SU-DHL-6 (cell line): ENCODE data around the gene CARD14.

Experiments used
- H2AFZ ChIP-seq: fragments of 200-600 bp; sonication (generic); 2 replicates; pipeline ENCODE4 v1.6.1; 2014; ENCODE audit warnings: low read depth, mild to moderate bottlenecking, moderate library complexity, mixed read lengths, antibody characterized with exemption, low read length; ENCODE audit not compliant: severe bottlenecking
- H3F3A ChIP-seq: fragments of 200-600 bp; shearing (Covaris generic); 2 replicates; pipeline ENCODE4 v1.6.0; 2016; ENCODE audit warnings: antibody characterized with exemption, mild to moderate bottlenecking; ENCODE audit not compliant: insufficient read depth
- H3K27ac ChIP-seq: fragments of 200-600 bp; sonication (generic); 2 replicates; pipeline ENCODE4 v1.5.1; 2016; ENCODE audit warnings: low read depth, mild to moderate bottlenecking, low read length, moderate library complexity, mixed read lengths
- H3K27me3 ChIP-seq: fragments of 200-600 bp; sonication (generic), shearing (Covaris generic); 2 replicates; pipeline ENCODE4 v1.6.0; 2014; ENCODE audit warnings: mild to moderate bottlenecking, low read length
- H3K36me3 ChIP-seq: fragments of 200-600 bp; sonication (generic); 2 replicates; pipeline ENCODE4 v1.6.1; 2014; ENCODE audit warnings: mild to moderate bottlenecking, low read length, mixed read lengths
- H3K4me2 ChIP-seq: fragments of 300-600, 200-600 bp; shearing (Covaris generic), sonication (generic); 2 replicates; pipeline ENCODE4 v1.6.0; 2014; ENCODE audit warnings: low read length, low read depth, mild to moderate bottlenecking; ENCODE audit not compliant: poor library complexity, severe bottlenecking
- H3K4me3 ChIP-seq: fragments of 200-600 bp; sonication (generic); 2 replicates; pipeline ENCODE4 v1.5.1; 2014; ENCODE audit warnings: antibody characterized with exemption, low read length, mild to moderate bottlenecking, mixed read lengths; ENCODE audit not compliant: insufficient read depth, poor library complexity, severe bottlenecking
- H3K79me2 ChIP-seq: fragments of 200-600 bp; sonication (generic); 2 replicates; pipeline ENCODE4 v1.6.1; 2014; ENCODE audit warnings: mild to moderate bottlenecking, low read length, moderate library complexity; ENCODE audit not compliant: insufficient read depth
- H3K9ac ChIP-seq: fragments of 200-600 bp; sonication (generic); 2 replicates; pipeline ENCODE4 v1.7.0; 2014; ENCODE audit warnings: mild to moderate bottlenecking, low read length
- H3K9me2 ChIP-seq: fragments of 200-600 bp; sonication (generic); replicated peaks from 2 replicates; pipeline ENCODE4 v1.6.1; 2014; ENCODE audit warnings: low read length; ENCODE audit not compliant: insufficient read depth
- H3K9me3 ChIP-seq: fragments of 200-600 bp; sonication (generic); 2 replicates; pipeline ENCODE4 v1.6.1; 2014; ENCODE audit warnings: low read length, mixed read lengths; ENCODE audit not compliant: insufficient read depth
- H4K20me1 ChIP-seq: fragments of 200-600 bp; sonication (generic); 2 replicates; pipeline ENCODE4 v1.6.1; 2014; ENCODE audit warnings: low read depth, mild to moderate bottlenecking, antibody characterized with exemption, low read length, moderate library complexity, mixed read lengths
- CTCF ChIP-seq: fragments of 200-600 bp; sonication (generic); IDR thresholded peaks from one replicate; pipeline ENCODE4 v1.5.1; 2017; ENCODE audit warnings: antibody characterized with exemption, mild to moderate bottlenecking, low read length, moderate library complexity; ENCODE audit not compliant: insufficient read depth, poor library complexity, severe bottlenecking
- EZH2phosphoT487 ChIP-seq: fragments of 200-600 bp; sonication (generic), shearing (Covaris generic); conservative IDR thresholded peaks from 2 replicates; pipeline ENCODE4 v1.6.1; 2018; ENCODE audit warnings: mild to moderate bottlenecking, antibody characterized with exemption, low read length, moderate library complexity, mixed read lengths

CARD14 gene

GRCh38 chr17:80181431-80181830 is 11.6 kb downstream of the CARD14 start:
- Histone ChIP-seq H3K9me2 (no peaks in the 10 kb centered on the region), H3F3A (no peaks in the 10 kb centered on the region), H3K9me3 (no peaks in the 10 kb centered on the region), H2AFZ (no peak overlapping the region), H3K4me3 (no peak overlapping the region), H3K36me3 (no peaks in the 10 kb centered on the region), H3K27me3 (no peaks in the 10 kb centered on the region), H4K20me1 (no peaks in the 10 kb centered on the region), H3K79me2 (no peaks in the 10 kb centered on the region), H3K4me2 (no peak overlapping the region), H3K9ac (no peak overlapping the region), H3K27ac (no peak overlapping the region)
- no peak for TF ChIP-seq CTCF
- no peak for TF ChIP-seq EZH2phosphoT487

- Histone ChIP-seq H3K27me3 (no peaks in the 10 kb centered on the region), H3K9me3 (no peaks in the 10 kb centered on the region), H3K9ac (no peak overlapping the region), H3K27ac (no peak overlapping the region), H3K79me2 (no peaks in the 10 kb centered on the region), H3K9me2 (no peaks in the 10 kb centered on the region), H4K20me1 (no peaks in the 10 kb centered on the region), H3F3A (no peaks in the 10 kb centered on the region), H3K4me3 (no peak overlapping the region), H3K4me2 (no peak overlapping the region), H2AFZ (no peak overlapping the region), H3K36me3 (no peaks in the 10 kb centered on the region)
- TF ChIP-seq CTCF, result no peak
- TF ChIP-seq EZH2phosphoT487, result no peak
Measured at GRCh38 chr17:80182118-80182844, 12.5 kb downstream of the CARD14 start.

- TF ChIP-seq CTCF, result no peak
- TF ChIP-seq EZH2phosphoT487, result no peak
- Histone ChIP-seq H3K27ac (no peak overlapping the region), H3F3A (no peaks in the 10 kb centered on the region), H3K36me3 (no peaks in the 10 kb centered on the region), H3K9me3 (no peaks in the 10 kb centered on the region), H3K9ac (no peak overlapping the region), H3K27me3 (no peaks in the 10 kb centered on the region), H3K4me3 (no peak overlapping the region), H3K79me2 (no peaks in the 10 kb centered on the region), H4K20me1 (no peaks in the 10 kb centered on the region), H3K9me2 (no peaks in the 10 kb centered on the region), H3K4me2 (no peak overlapping the region), H2AFZ (no peak overlapping the region)
Measured at GRCh38 chr17:80182845-80183223, 13.0 kb downstream of the CARD14 start.
